ENCODE data around the gene MMP23B.
"Not testable (repeated sequence)": the region's sequence is repeated elsewhere in the genome, so short reads cannot be mapped to it uniquely, and the experiment has no call there.

Gene MMP23B

GRCh38 chr1:1621173-1622009, 10.6 kb upstream of the MMP23B start:
- DNase-seq, result no peak

GRCh38 chr1:1622010-1622787, 9.8 kb upstream of the MMP23B start:
- no peak for DNase-seq

DNA sequence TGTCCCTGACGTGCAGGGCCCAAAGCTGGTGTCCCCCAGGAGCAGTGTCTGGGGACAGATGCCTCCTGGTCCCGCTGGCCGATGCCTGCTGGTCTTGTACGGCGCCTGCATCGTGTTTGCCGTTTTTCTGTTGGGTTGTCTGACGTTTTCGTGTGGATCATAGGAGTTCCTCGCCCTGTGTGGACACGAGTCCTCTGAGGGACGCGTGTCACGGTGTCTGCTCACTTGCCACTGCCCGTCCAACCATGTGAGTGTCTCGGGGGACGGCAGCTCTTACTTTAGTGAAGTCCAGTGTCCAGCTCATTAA, 9.2 kb upstream of the MMP23B start:
- no peak for DNase-seq

DNA sequence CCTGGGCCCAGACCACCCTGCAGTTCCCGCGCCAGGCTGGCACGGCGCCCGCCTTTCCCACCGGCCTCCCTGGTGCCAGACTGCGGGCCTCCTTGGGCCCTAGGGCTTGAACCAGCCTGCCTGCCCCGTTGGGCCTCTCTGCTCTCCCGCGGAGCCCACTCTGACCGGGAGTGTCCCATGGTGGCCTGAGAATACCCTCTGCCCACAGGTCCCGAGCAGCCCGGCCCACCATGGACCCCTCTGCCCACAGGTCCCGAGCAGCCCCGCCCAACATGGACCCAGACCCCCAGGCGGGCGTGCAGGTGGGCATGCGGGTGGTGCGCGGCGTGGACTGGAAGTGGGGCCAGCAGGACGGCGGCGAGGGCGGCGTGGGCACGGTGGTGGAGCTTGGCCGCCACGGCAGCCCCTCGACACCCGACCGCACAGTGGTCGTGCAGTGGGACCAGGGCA, 8.8 kb upstream of the MMP23B start:
- no peak for DNase-seq

DNA sequence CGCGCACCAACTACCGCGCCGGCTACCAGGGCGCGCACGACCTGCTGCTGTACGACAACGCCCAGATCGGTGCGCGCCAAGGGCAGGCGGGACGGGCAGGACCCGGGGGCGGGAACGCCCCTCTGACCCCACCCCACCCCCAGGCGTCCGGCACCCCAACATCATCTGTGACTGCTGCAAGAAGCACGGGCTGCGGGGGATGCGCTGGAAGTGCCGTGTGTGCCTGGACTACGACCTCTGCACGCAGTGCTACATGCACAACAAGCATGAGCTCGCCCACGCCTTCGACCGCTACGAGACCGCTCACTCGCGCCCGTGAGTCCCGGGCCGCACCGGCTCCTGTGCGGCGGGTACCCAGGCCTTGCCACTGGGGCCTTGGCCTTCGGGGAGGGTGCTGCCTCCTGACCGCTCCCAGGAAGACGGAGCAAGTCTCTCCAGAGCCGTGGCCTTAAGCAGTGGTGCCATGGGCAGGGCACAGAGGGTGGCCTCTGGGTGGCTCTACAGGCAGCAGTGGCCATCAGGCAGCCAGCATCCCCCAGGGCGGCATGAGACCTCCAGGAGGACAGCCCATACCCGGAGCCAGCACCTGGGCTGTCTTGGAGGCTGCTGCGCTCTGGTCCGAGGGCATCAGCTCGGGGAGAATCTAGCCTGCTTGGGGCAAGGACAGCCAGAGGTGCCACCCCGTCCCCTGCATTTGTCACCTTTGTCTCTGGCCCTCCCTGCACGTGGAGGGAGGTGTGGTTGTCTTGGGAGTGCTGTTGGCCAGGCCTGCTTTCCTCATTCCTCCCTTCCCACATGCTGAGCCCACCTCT, 8.1 kb upstream of the MMP23B start:
- no peak for DNase-seq

GRCh38 chr1:1624443-1625403, 7.2 kb upstream of the MMP23B start:
- no peak for DNase-seq

DNA sequence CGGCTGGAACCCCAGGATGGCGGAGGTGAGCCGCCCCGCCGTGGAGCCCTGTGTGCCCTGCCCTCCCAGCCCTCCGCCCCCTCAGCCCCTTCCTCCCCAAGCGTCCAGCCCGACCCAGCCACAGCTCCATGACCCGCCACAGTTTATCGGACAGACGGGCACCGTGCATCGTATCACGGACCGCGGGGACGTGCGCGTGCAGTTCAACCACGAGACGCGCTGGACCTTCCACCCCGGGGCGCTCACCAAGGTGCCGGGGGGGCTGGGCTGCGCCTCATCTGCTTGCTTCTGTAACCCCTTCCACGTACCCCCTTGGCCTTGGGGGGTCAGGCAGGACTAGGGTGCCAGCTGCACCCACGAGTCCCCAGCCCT, 6.6 kb upstream of the MMP23B start:
- DNase-seq, result no peak

GRCh38 chr1:1625824-1626206, 6.2 kb upstream of the MMP23B start:
- DNase-seq, result no peak

DNA sequence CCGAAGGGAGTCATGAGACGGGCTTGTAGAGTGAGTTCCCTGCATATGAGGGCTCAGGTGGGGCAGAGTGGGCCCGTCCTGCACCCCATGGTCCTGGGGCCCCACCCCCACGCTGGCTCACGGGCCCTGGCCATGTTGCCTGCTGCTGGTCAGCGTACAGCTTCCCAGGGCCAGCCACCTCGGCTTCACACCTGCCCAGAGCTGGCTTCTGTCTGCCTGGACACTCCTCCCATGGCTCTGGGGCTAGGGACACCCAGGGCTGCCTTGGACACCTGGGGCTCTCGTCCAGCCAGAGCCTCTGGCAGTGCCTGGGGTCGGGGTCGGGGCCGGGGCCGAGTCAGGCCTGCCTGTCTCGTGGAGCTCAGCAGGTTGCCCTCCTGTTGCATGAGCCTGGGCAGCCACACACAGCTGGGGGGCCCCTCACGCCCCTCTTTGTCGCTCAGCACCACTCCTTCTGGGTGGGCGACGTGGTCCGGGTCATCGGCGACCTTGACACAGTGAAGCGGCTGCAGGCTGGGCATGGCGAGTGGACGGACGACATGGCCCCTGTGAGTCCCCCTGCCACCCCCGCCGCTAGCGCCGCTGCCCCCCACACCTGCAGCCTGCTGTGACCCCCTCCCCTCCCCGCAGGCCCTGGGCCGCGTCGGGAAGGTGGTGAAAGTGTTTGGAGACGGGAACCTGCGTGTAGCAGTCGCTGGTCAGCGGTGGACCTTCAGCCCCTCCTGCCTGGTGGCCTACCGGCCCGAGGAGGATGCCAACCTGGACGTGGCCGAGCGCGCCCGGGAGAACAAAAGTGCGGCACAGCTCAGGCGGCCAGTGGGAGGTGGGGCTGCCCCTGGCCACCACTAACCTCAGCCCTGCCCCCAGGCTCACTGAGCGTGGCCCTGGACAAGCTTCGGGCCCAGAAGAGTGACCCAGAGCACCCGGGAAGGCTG, 5.5 kb upstream of the MMP23B start:
- no peak for DNase-seq

DNA sequence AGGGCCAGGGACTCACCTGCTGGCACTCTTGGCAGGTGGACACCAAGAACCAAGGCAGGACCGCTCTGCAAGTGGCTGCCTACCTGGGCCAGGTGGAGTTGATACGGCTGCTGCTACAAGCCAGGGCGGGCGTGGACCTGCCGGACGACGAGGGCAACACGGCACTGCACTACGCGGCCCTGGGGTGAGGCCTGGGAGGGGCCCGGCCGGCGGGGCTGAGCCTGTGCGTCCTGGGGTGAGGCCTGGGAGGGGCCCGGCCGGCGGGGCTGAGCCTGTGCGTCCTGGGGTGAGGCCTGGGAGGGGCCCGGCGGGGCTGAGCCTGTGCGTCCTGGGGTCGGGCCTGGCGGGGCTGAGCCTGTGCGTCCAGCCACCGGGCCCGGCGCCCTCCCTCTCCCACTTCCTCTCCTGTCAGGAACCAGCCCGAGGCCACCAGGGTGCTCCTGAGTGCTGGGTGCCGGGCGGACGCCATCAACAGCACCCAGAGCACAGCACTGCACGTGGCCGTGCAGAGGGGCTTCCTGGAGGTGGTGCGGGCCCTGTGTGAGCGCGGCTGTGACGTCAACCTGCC, 4.6 kb upstream of the MMP23B start:
- no peak for DNase-seq

DNA sequence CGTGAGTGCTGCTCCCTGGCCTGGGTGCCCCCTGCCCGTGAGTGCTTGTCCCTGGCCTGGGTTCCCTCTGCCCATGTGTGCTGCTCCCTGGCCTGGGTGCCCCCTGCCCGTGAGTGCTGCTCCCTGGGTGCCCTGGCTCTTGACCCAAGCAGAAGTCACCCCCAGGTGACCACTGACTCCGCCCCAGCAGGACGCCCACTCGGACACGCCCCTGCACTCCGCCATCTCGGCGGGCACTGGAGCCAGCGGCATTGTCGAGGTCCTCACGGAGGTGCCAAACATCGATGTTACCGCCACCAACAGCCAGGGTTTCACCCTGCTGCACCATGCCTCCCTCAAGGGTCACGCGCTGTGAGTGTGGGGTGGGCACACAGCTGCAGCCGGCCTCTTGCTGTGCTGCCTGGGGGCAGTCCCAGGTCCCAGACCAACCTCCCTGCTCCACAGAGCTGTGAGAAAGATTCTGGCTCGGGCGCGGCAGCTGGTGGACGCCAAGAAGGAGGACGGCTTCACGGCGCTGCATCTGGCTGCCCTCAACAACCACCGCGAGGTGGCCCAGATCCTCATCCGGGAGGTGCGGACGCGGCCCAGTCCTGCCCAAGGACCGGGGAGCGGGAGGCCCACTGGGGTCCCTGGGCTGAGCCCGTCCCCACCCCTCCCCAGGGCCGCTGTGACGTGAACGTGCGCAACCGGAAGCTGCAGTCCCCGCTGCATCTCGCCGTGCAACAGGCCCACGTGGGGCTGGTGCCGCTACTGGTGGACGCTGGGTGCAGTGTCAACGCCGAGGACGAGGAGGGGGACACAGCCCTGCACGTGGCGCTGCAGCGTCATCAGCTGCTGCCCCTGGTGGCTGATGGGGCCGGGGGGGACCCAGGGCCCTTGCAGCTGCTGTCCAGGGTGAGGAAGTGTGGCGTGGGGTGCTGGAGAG, 3.9 kb upstream of the MMP23B start:
- DNase-seq, result no peak

GRCh38 chr1:1628754-1629429, 3.1 kb upstream of the MMP23B start:
- DNase-seq, result no peak

DNA sequence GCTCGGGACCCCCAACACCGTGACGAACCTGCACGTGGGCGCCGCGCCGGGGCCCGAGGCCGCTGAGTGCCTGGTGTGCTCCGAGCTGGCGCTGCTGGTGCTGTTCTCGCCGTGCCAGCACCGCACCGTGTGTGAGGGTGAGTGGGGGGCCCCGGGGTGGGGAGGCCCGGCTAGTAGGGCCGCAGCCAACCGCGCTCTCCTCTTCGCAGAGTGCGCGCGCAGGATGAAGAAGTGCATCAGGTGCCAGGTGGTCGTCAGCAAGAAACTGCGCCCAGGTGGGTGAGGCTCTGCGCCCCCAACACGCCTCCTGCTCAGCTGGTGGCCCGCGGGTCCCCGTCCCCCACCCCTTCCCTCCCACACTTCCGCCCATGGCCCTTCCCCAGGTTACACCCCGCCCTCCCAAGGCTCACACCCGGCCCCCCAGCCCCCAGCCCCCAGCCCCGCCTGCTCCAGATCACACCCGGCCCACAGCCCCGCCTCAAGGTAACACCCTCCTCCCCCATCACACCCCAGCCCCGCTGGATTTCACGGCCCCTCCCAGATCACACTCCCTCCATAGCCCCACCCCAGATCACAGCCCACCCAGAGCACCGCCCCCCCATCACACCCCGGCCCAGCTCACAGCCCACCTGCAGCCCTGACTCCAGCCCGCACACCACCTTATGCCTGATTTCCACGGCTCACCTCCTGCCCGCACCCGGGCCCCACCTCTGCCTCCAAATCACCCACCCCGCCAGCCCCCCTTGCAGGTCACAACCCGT, 2.4 kb upstream of the MMP23B start:
- no peak for DNase-seq

- peak; percentile 62 for DNase-seq
Measured at GRCh38 chr1:1630191-1630964, 1.6 kb upstream of the MMP23B start.

DNA sequence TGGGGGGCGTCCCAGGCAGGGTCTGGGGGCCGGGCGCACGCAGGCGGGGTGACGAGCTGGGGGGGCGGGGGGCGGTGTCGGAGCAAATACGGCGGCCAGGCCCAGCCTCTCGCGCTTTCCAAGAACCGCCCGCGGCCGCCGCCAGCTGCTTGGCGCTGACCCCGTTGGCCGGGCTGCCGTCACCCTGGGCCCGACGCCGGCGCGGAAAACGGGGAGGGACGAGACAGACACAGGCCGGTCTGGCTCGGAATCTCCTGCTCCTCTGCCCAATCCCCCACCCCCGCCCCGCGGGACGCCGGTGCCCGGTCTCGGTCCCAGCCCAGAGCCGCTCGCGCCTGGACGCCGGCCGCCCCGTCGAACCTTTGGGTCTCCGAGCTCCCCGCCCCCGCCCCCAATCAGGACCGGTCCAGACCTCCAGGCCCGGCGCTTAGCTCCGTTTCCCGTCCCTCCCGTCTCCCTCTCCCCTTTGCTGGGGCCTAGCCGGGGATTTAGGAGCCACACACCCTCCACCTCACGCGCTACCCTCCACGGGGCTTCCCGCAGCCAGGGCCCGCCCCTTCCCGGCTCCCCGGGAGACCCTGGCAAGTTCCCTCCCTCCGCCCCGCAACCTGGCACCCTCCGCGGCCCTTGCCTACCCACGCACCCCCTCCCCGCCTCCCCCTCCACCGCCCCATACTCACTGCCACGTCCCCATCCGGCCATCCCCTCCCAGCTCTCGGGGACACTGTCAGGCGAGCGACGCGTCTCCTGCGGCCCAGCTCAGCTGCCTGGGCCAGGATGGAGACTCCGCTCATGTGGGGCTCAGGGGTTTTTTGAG, 800 bp upstream of the MMP23B start:
- DNase-seq, result no peak

GRCh38 chr1:1633409-1633808, 1.4 kb downstream of the MMP23B start:
- DNase-seq, result not testable (repeated sequence)

- DNase-seq, result not testable (repeated sequence)
Measured at GRCh38 chr1:1634613-1635012, 2.6 kb downstream of the MMP23B start.

Measured in NCI-H1436 (cell line).